HG03520 (cell line): ENCODE data around the gene ATP2A3.

Experiments used
- ATAC-seq: cut with Tn5 transposase; IDR thresholded peaks from one replicate; pipeline ENCODE4 v1.9.1; 2021; ENCODE audit warnings: mild to moderate bottlenecking, moderate library complexity; ENCODE audit not compliant: unreplicated experiment

Gene ATP2A3

GRCh38 chr17:3929764-3930163, 34.5 kb downstream of the ATP2A3 start:
- no peak for ATAC-seq

GRCh38 chr17:3929181-3929580, 35.1 kb downstream of the ATP2A3 start:
- no peak for ATAC-seq

- ATAC-seq: no peak
These were observed 35.8 kb downstream of the ATP2A3 start for GRCh38 chr17:3928406-3928805.

- no peak for ATAC-seq
These were observed 36.5 kb downstream of the ATP2A3 start for GRCh38 chr17:3927628-3928340.

- ATAC-seq: no peak
These were observed 37.2 kb downstream of the ATP2A3 start for GRCh38 chr17:3926860-3927627.

- ATAC-seq: no peak
These were observed 38.4 kb downstream of the ATP2A3 start for GRCh38 chr17:3925684-3926485.

GRCh38 chr17:3924512-3925350, 39.5 kb downstream of the ATP2A3 start:
- no peak for ATAC-seq

GRCh38 chr17:3923466-3924190, 40.6 kb downstream of the ATP2A3 start:
- ATAC-seq: no peak

- no peak for ATAC-seq
These were observed 41.5 kb downstream of the ATP2A3 start for GRCh38 chr17:3922765-3923164.

- ATAC-seq: no peak
These were observed 42.5 kb downstream of the ATP2A3 start for GRCh38 chr17:3921502-3922319.

- no peak for ATAC-seq
These were observed 43.2 kb downstream of the ATP2A3 start for GRCh38 chr17:3921006-3921405.

- ATAC-seq: no peak
These were observed 45.1 kb downstream of the ATP2A3 start for GRCh38 chr17:3919123-3919624.

- no peak for ATAC-seq
These were observed 45.7 kb downstream of the ATP2A3 start for GRCh38 chr17:3918372-3919122.

- no peak for ATAC-seq
These were observed 46.8 kb downstream of the ATP2A3 start for GRCh38 chr17:3917391-3917931.

- no peak for ATAC-seq
These were observed 47.4 kb downstream of the ATP2A3 start for GRCh38 chr17:3916825-3917224.

GRCh38 chr17:3915995-3916696, 48.1 kb downstream of the ATP2A3 start, which contains the start of gene P2RX1:
P2RX1 (minus strand) TSS chr17:3916465; CDS start chr17:3916225, 240 bp downstream.
- no peak for ATAC-seq

- no peak for ATAC-seq
These were observed 48.6 kb downstream of the ATP2A3 start for GRCh38 chr17:3915581-3915994.
